H1 (cell line): Measurements from ENCODE around the gene YPEL5. TPM values are rescaled to one million over a fixed set of nuclear protein-coding genes. Genes with fewer than 3 reads are reported as not detected.

Experiments
- CTCF ChIA-PET: fragments of 300-600 bp; sonication (Branson Sonifier 250); formaldehyde crosslinking; loops from one replicate; lab custom pipeline; 2021; ENCODE audit not compliant: partially characterized antibody; lab: Charles Lee
- POLR2A ChIA-PET: fragments of 300-600 bp; sonication (Branson Sonifier 250); formaldehyde crosslinking; loops from one replicate; lab custom pipeline; 2021; ENCODE audit warnings: inconsistent platforms; ENCODE audit not compliant: partially characterized antibody; lab: Charles Lee
- DNase-seq, 2 experiments: peaks; one replicate each; pipeline versions ENCODE4 v3.0.0 to v3.0.0-alpha.2; 2010 to 2022; ENCODE audit warnings: low spot score in 2 of 2, low read depth in 1 of 2, mixed read lengths in 1 of 2
- FAIRE-seq: peaks from 2 replicates; lab custom pipeline; 2011; peaks lifted over from hg19 to GRCh38; lab: Jason Lieb, UNC
- H2AFZ ChIP-seq: 2 replicates; pipeline ENCODE4 v1.8.1; 2012; ENCODE audit warnings: low read length, inconsistent platforms
- H2AK5ac ChIP-seq: 2 replicates; pipeline ENCODE4 v1.6.1; 2013; ENCODE audit warnings: low read depth, low read length
- H2BK120ac ChIP-seq: replicated peaks from 2 replicates; pipeline ENCODE3; 2013; ENCODE audit warnings: low read depth, low read length, inconsistent platforms
- H2BK12ac ChIP-seq: 2 replicates; pipeline ENCODE4 v1.6.1; 2013; ENCODE audit warnings: low read depth, low read length
- H2BK15ac ChIP-seq: 2 replicates; pipeline ENCODE4 v1.6.1; 2013; ENCODE audit warnings: low read length
- H2BK20ac ChIP-seq: 2 replicates; pipeline ENCODE4 v1.6.1; 2013; ENCODE audit warnings: low read length
- H2BK5ac ChIP-seq: 2 replicates; pipeline ENCODE4 v1.6.1; 2013; ENCODE audit warnings: low read depth, low read length
- H3K14ac ChIP-seq: 2 replicates; pipeline ENCODE4 v1.6.1; 2013; ENCODE audit warnings: inconsistent platforms; ENCODE audit not compliant: insufficient read length
- H3K18ac ChIP-seq: 2 replicates; pipeline ENCODE4 v1.6.1; 2013; ENCODE audit warnings: low read length; ENCODE audit errors: extremely low read depth
- H3K23ac ChIP-seq: 2 replicates; pipeline ENCODE4 v1.6.1; 2013; ENCODE audit warnings: inconsistent platforms; ENCODE audit not compliant: insufficient read length
- H3K23me2 ChIP-seq: 2 replicates; pipeline ENCODE4 v1.6.1; 2013; ENCODE audit warnings: low read depth, low read length
- H3K27ac ChIP-seq: 2 replicates; pipeline ENCODE4 v1.6.1; 2011; ENCODE audit warnings: low read depth, low read length, inconsistent platforms
- H3K27me3 ChIP-seq, 4 experiments: replicated peaks in 1 of 4; 1 replicate in 1 of 4; 2 replicates in 3 of 4; pipeline versions ENCODE4 v1.6.1 to v1.8.1; 2011 to 2013; ENCODE audit warnings: low read length in 3 of 4, mild to moderate bottlenecking in 3 of 4, inconsistent platforms in 2 of 4, mixed read lengths in 2 of 4, moderate library complexity in 1 of 4; ENCODE audit not compliant: control insufficient read depth in 3 of 4, insufficient read depth in 3 of 4; ENCODE audit errors: extremely low read depth in 1 of 4
- H3K36me3 ChIP-seq, 4 experiments: 2 replicates each; pipeline versions ENCODE4 v1.6.1 to v1.8.1; 2011 to 2013; ENCODE audit warnings: mild to moderate bottlenecking in 4 of 4, low read length in 3 of 4, moderate library complexity in 2 of 4, control low read depth in 1 of 4, inconsistent platforms in 1 of 4; ENCODE audit not compliant: insufficient read depth in 4 of 4, control insufficient read depth in 2 of 4
- H3K4ac ChIP-seq: replicated peaks from 2 replicates; pipeline ENCODE3; 2013; ENCODE audit warnings: low read length, low read depth, mixed read lengths, inconsistent platforms; ENCODE audit not compliant: insufficient read length
- H3K4me1 ChIP-seq, 4 experiments: replicated peaks in 1 of 4; 1 replicate in 1 of 4; 2 replicates in 3 of 4; pipeline versions ENCODE4 v1.6.1 to v1.8.1; 2011 to 2013; ENCODE audit warnings: low read length in 3 of 4, inconsistent platforms in 2 of 4, mixed read lengths in 1 of 4; ENCODE audit not compliant: insufficient read depth in 4 of 4, control insufficient read depth in 3 of 4
- H3K4me2 ChIP-seq, 2 experiments: 2 replicates each; pipeline versions ENCODE4 v1.6.1 to v1.8.1; 2011 to 2013; ENCODE audit warnings: low read depth in 2 of 2, low read length in 2 of 2, control low read depth in 1 of 2, inconsistent platforms in 1 of 2, mild to moderate bottlenecking in 1 of 2; ENCODE audit not compliant: insufficient read depth in 1 of 2
- H3K4me3 ChIP-seq, 4 experiments: fragments of 200-600, 300-600 bp in 1 of 4; sonication (generic), shearing (Covaris generic), sonication (Bioruptor Twin) in 1 of 4; 2 replicates each; pipeline versions ENCODE4 v1.5.1 to v1.8.1; 2011 to 2016; ENCODE audit warnings: low read length in 4 of 4, low read depth in 3 of 4, control low read depth in 2 of 4, inconsistent platforms in 2 of 4, mild to moderate bottlenecking in 2 of 4, mixed read lengths in 1 of 4, moderate library complexity in 1 of 4; ENCODE audit not compliant: insufficient read depth in 2 of 4; ENCODE audit errors: extremely low read depth in 1 of 4
- H3K56ac ChIP-seq: replicated peaks from 2 replicates; pipeline ENCODE3; 2013; ENCODE audit warnings: low read depth, mild to moderate bottlenecking, mixed read lengths, low read length, inconsistent platforms; ENCODE audit not compliant: insufficient read length
- H3K79me1 ChIP-seq: 2 replicates; pipeline ENCODE4 v1.6.1; 2013; ENCODE audit warnings: low read depth, low read length, control low read depth
- H3K79me2 ChIP-seq, 2 experiments: 2 replicates each; pipeline versions ENCODE4 v1.6.1 to v1.8.1; 2012 to 2013; ENCODE audit warnings: low read length in 2 of 2, mild to moderate bottlenecking in 2 of 2, inconsistent platforms in 1 of 2; ENCODE audit not compliant: insufficient read depth in 2 of 2, control insufficient read depth in 1 of 2
- H3K9ac ChIP-seq, 4 experiments: replicated peaks in 1 of 4; 1 replicate in 1 of 4; 2 replicates in 3 of 4; pipeline versions ENCODE4 v1.6.1 to v1.8.1; 2011 to 2013; ENCODE audit warnings: low read depth in 3 of 4, low read length in 3 of 4, control low read depth in 2 of 4, mild to moderate bottlenecking in 2 of 4, moderate library complexity in 2 of 4, inconsistent platforms in 1 of 4; ENCODE audit errors: extremely low read depth in 1 of 4
- H3K9me3 ChIP-seq, 2 experiments: 2 replicates each; pipeline versions ENCODE4 v1.6.1 to v1.8.1; 2012 to 2013; ENCODE audit warnings: mild to moderate bottlenecking in 2 of 2, moderate library complexity in 2 of 2, control low read depth in 1 of 2, inconsistent platforms in 1 of 2, low read depth in 1 of 2, low read length in 1 of 2, mixed read lengths in 1 of 2; ENCODE audit not compliant: insufficient read depth in 2 of 2
- H4K20me1 ChIP-seq, 2 experiments: replicated peaks in 1 of 2; 2 replicates each; pipeline versions ENCODE3 to v1.8.1; 2011 to 2013; ENCODE audit warnings: inconsistent platforms in 2 of 2, low read length in 2 of 2, mild to moderate bottlenecking in 1 of 2; ENCODE audit not compliant: insufficient read depth in 2 of 2, control insufficient read depth in 1 of 2
- H4K5ac ChIP-seq: 2 replicates; pipeline ENCODE4 v1.6.1; 2013; ENCODE audit warnings: low read length, low read depth, mixed read lengths, inconsistent platforms; ENCODE audit not compliant: insufficient read length
- H4K8ac ChIP-seq: 2 replicates; pipeline ENCODE4 v1.8.0; 2013; ENCODE audit warnings: mild to moderate bottlenecking, moderate library complexity, low read length, inconsistent platforms; ENCODE audit not compliant: insufficient read depth; ENCODE audit errors: extremely low read depth
- H4K91ac ChIP-seq: replicated peaks from 2 replicates; pipeline ENCODE3; 2013; ENCODE audit warnings: low read length, mixed read lengths, inconsistent platforms; ENCODE audit not compliant: insufficient read length
- BACH1 ChIP-seq: IDR thresholded peaks from 2 replicates; pipeline ENCODE4 v1.6.1; 2012; ENCODE audit warnings: low read length, improper control_type of control experiment
- CHD2 ChIP-seq: IDR thresholded peaks from 2 replicates; pipeline ENCODE4 v1.6.1; 2012; ENCODE audit warnings: low read length, improper control_type of control experiment
- EGR1 ChIP-seq: IDR thresholded peaks from 2 replicates; pipeline ENCODE4 v1.6.1; 2011; ENCODE audit warnings: low read depth, low read length, borderline replicate concordance
- HDAC2 ChIP-seq, 2 experiments: fragments of 300-600 bp in 1 of 2; sonication (generic) in 1 of 2; IDR thresholded peaks; 2 replicates each; pipeline ENCODE4 v1.6.1; 2011 to 2012; ENCODE audit warnings: low read depth in 2 of 2, low read length in 2 of 2, mild to moderate bottlenecking in 2 of 2, moderate library complexity in 2 of 2, borderline replicate concordance in 1 of 2, inconsistent platforms in 1 of 2
- JUN ChIP-seq: IDR thresholded peaks from 2 replicates; pipeline ENCODE4 v1.6.1; 2011; ENCODE audit warnings: low read depth, mild to moderate bottlenecking, improper control_type of control experiment, low read length
- RXRA ChIP-seq: IDR thresholded peaks from 2 replicates; pipeline ENCODE4 v1.6.1; 2011; ENCODE audit warnings: low read depth, mild to moderate bottlenecking, low read length, moderate library complexity; ENCODE audit not compliant: insufficient read depth
- SAP30 ChIP-seq: fragments of 300-600 bp; sonication (generic); IDR thresholded peaks from 2 replicates; pipeline ENCODE4 v1.7.1; 2012; ENCODE audit warnings: low read length, moderate library complexity, mild to moderate bottlenecking, inconsistent platforms; ENCODE audit not compliant: insufficient read depth, insufficient replicate concordance
- SRF ChIP-seq: IDR thresholded peaks from 2 replicates; pipeline ENCODE4 v1.6.1; 2011; ENCODE audit warnings: mild to moderate bottlenecking, low read depth, low read length, moderate library complexity
- WGBS, 2 experiments: shearing (Covaris generic) in 1 of 2; methylation state at CpG; one replicate each; pipeline versions ENCODE4 v1.1.6 to v1.1.7; 2013 to 2015; ENCODE audit warnings: low lambda C conversion rate in 2 of 2, mixed read lengths in 2 of 2, inconsistent platforms in 1 of 2, low coverage in 1 of 2, missing lambda C conversion rate in 1 of 2; ENCODE audit not compliant: insufficient replicate concordance in 2 of 2, insufficient coverage in 1 of 2, insufficient read length in 1 of 2; ENCODE audit errors: extremely low coverage in 1 of 2, missing lambda C conversion rate in 1 of 2; 5-methylcytosine and 5-hydroxymethylcytosine counted together
- polyA plus RNA-seq, 7 experiments: library from polyadenylated mRNA; depleted of rRNA in 3 of 7; stranded (reverse) in 5 of 7; unstranded in 2 of 7; fragments of >200 nt in 5 of 7; fragments of 200-250 nt in 2 of 7; gene quantifications; 1 replicate in 5 of 7; 2 replicates in 1 of 7; 4 replicates in 1 of 7; pipeline versions ENCODE4 v1.2.1 to v1.2.3, GENCODE V29; 2011 to 2013; ENCODE audit warnings: missing spikeins in 2 of 7, mixed read lengths in 2 of 7
- total RNA-seq: library from RNA; stranded (reverse); fragmentation: NEBNext Ultra II Directional; extraction: Animal tissue kit (Norgen Biotek cat#: 25700); gene quantifications from 2 replicates; pipeline ENCODE4 v1.2.1, GENCODE V29; 2021

Gene YPEL5
- total and polyA plus RNA-seq, 2 of the 8 experiments (the other 6 are each of a cell fraction or from before 2014, with no cell fraction given): 18.5 to 28.0 TPM

GRCh38 chr2:30191107-30191506 lies 44.3 kb downstream of the YPEL5 start:
- Histone ChIP-seq H3K4me3 (no peak overlapping the region), H3K18ac (no peak overlapping the region), H2BK20ac (no peak overlapping the region), H2AFZ (no peak overlapping the region), H4K91ac (no peak overlapping the region), H4K5ac (no peak overlapping the region), H2AK5ac (no peak overlapping the region), H3K56ac (no peak overlapping the region), H3K23me2 (no peaks in the 10 kb centered on the region), H3K4me1 (peaks cover 0 to 11% (median 3%) of the 10 kb centered on the region in 4 experiments; a peak in 3 of 7 replicates), H3K79me2 (no peaks in the 10 kb centered on the region), H3K4ac (no peak overlapping the region), H2BK12ac (peak overlapping the region; percentile 75; the same call in 1 of the 2 replicates), H2BK120ac (no peak overlapping the region), H4K8ac (no peak overlapping the region), H3K79me1 (no peaks in the 10 kb centered on the region), H2BK15ac (no peak overlapping the region), H3K4me2 (no peak overlapping the region), H3K9ac (no peak overlapping the region), H3K36me3 (no peaks in the 10 kb centered on the region), H3K23ac (no peak overlapping the region), H3K27me3 (no peaks in the 10 kb centered on the region), H4K20me1 (no peaks in the 10 kb centered on the region), H2BK5ac (0 out of 2 replicates have a peak overlapping the region, but pooled peaks have one; percentile 20), H3K9me3 (no peaks in the 10 kb centered on the region), H3K14ac (no peak overlapping the region), H3K27ac (no peak overlapping the region)
- ChIA-PET POLR2A (interaction anchor here (0.9 kb wide), 1 partner anchor 10 kb away, joined by 3 read pairs; no protein-coding TSS in a partner anchor), CTCF (interaction anchor here (1.4 to 2.3 kb wide), 3 partner anchors 26 to 520 kb away, joined by 5 to 7 read pairs (median 6); no protein-coding TSS in a partner anchor)
- FAIRE-seq: no peak
- no peak for DNase-seq
- TF ChIP-seq SAP30 (no peak), BACH1 (no peak), HDAC2 (IDR thresholded peaks at IDR 0.05; ENCODE audit: borderline replicate concordance in 1 of 2, low read depth in 2 of 2, low read length in 2 of 2) (no peak), EGR1 (no peak), JUN (no peak), RXRA (no peak), SRF (no peak), CHD2 (no peak)
- 97% methylated on average over 10 of the region's 10 CpGs; no CpG with 5 or more reads in 1 of the 2 experiments for WGBS, 2 experiments
